Lung (tissue), 12 donors: ENCODE data around the gene PEX14. TPM values are rescaled to one million over a fixed set of nuclear protein-coding genes. Genes with fewer than 3 reads are reported as not detected.

Source experiments
- ATAC-seq: fragments of 200-7000 bp; cut with Tn5 transposase; one replicate; pipeline ENCODE4 v1.9.1; 2020; ENCODE audit warnings: moderate number of reproducible peaks; ENCODE audit not compliant: insufficient read depth, low FRiP score
- DNase-seq, 3 donors: peaks; one replicate each; pipeline ENCODE4 v3.0.0-alpha.2; 2013 to 2017
- H3K27ac ChIP-seq, 2 donors: one replicate each; pipeline ENCODE4 v1.5.1; 2013; ENCODE audit warnings: mild to moderate bottlenecking in 2 of 2, moderate library complexity in 2 of 2, control low read depth in 1 of 2, inconsistent platforms in 1 of 2, low read depth in 1 of 2, low read length in 1 of 2
- H3K27me3 ChIP-seq, 3 donors: one replicate each; pipeline ENCODE4 v1.5.1; 2013; ENCODE audit warnings: low read length in 2 of 3; ENCODE audit not compliant: control insufficient read depth in 3 of 3, insufficient read depth in 3 of 3
- H3K36me3 ChIP-seq, 4 donors: one replicate each; pipeline ENCODE4 v1.5.1; 2013; ENCODE audit warnings: low read length in 4 of 4, mild to moderate bottlenecking in 1 of 4, moderate library complexity in 1 of 4; ENCODE audit not compliant: control insufficient read depth in 4 of 4, insufficient read depth in 4 of 4
- H3K4me1 ChIP-seq, 5 donors: one replicate each; pipeline ENCODE4 v1.5.1; 2013; ENCODE audit warnings: low read length in 5 of 5, mild to moderate bottlenecking in 2 of 5, moderate library complexity in 1 of 5; ENCODE audit not compliant: control insufficient read depth in 5 of 5, insufficient read depth in 5 of 5
- H3K4me3 ChIP-seq: one replicate; pipeline ENCODE4 v1.5.1; 2013; ENCODE audit warnings: mild to moderate bottlenecking, control low read depth, moderate library complexity
- H3K9ac ChIP-seq, 2 donors: one replicate each; pipeline ENCODE4 v1.5.1; 2013; ENCODE audit warnings: low read length in 2 of 2, control low read depth in 1 of 2; ENCODE audit not compliant: insufficient read depth in 1 of 2
- H3K9me3 ChIP-seq, 4 donors: one replicate each; pipeline ENCODE4 v1.5.1; 2013; ENCODE audit warnings: low read length in 3 of 4, mild to moderate bottlenecking in 1 of 4, moderate library complexity in 1 of 4; ENCODE audit not compliant: control insufficient read depth in 4 of 4, insufficient read depth in 3 of 4
- CTCF ChIP-seq: IDR thresholded peaks from 2 replicates; pipeline ENCODE4 v1.5.1; 2012; ENCODE audit warnings: mild to moderate bottlenecking; ENCODE audit errors: control extremely low read depth, extremely low read depth
- WGBS, 2 donors: extraction: QIAGEN DNeasy Blood & Tissue Kit; methylation state at CpG; one replicate each; pipeline ENCODE4 v1.1.7; 2013; 5-methylcytosine and 5-hydroxymethylcytosine counted together
- polyA plus RNA-seq, 2 donors: library from polyadenylated mRNA; stranded (reverse); fragments of 200-250 nt; gene quantifications; one replicate each; pipeline ENCODE4 v1.2.1, GENCODE V29; 2013
- total RNA-seq, 2 donors: library from RNA; depleted of rRNA in 1 of 2; stranded (reverse); fragments of >200 nt in 1 of 2; gene quantifications; one replicate each; pipeline ENCODE4 v1.2.1, GENCODE V29; 2014 to 2021
- donor health status: control.
- donor health status: control.
- donor health status: Bipolar disorder and iron deficiency.
- donor health status: healthy.
- donor health status: DM: yes; HTN: yes; CAD: no.

Gene PEX14
- total and polyA plus RNA-seq, 4 donors = 18.1 to 29.2 (median 20.8) TPM

- no peak for DNase-seq
- no peak overlapping the region for H3K27ac ChIP-seq
Measured at GRCh38 chr1:10459184-10459583, 15.6 kb upstream of the PEX14 start.

DNA sequence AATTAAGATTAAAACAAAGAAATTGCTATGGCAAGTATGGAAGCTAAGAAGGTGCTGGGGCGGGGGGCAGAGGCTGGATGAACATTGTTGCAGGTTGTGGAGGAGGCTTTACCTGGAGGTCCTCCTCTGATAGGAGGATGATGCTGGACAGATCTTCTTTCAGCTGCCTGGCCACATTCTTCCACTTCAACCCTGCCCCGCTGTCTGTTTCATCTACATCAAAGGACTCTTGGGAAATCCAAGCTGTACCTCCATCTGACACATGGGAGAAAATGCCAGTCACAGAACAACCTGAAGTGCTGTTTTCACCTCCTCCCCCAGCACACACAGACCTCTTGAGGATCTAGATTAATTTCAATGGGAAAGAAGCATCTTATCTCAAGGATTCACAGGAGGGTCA, 7.7 kb upstream of the PEX14 start:
- 96 to 100% methylated on average over 2 of the region's 2 CpGs for WGBS, 2 donors
- Histone ChIP-seq H3K4me1 (peaks cover 0 to 9% (median 0%) of the 10 kb centered on the region in 5 donors), H3K4me3 (no peak overlapping the region), H3K9me3 (no peaks in the 10 kb centered on the region), H3K27me3 (no peaks in the 10 kb centered on the region), H3K36me3 (peaks cover 13 to 31% (median 19%) of the 10 kb centered on the region in 4 donors), H3K9ac (no peak overlapping the region), H3K27ac (no peak overlapping the region)
- no peak for TF ChIP-seq CTCF
- ATAC-seq (no peak), DNase-seq (no peak)

More at GRCh38 chr1:10459184-10459583, 15.6 kb upstream of the PEX14 start:
- peaks cover 0 to 20% (median 7%) of the 10 kb centered on the region in 4 donors for H3K36me3 ChIP-seq
- ATAC-seq = no peak
- H3K4me1 ChIP-seq = peaks cover 0 to 5% (median 0%) of the 10 kb centered on the region in 5 donors
- H3K9me3 ChIP-seq = no peaks in the 10 kb centered on the region
- H3K27me3 ChIP-seq = no peaks in the 10 kb centered on the region
- no peak overlapping the region for H3K4me3 ChIP-seq
- 38 to 45% methylated on average over 3 of the region's 3 CpGs for WGBS, 2 donors
- no peak for TF ChIP-seq CTCF
- H3K9ac ChIP-seq = no peak overlapping the region

DNA sequence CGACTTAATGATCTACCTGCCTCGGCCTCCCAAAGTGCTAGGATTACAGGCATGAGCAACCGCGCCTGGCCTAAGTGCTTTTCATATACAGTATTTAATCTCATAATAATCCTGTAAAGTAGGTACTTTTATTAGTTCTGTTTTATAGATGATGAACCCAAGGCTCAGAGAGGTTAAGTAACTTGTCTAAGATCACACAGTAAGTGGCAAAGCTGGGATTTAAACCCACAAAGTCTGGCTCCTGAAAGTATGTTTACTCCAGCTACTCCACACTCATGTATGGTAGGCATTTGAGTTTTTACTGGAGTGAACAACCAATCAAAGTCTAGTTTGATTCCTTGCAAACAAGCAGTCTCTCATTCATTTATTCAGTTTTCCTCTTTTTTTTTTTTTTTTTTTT, 4.7 kb upstream of the PEX14 start:
- WGBS, 2 donors = 95 to 97% methylated on average over 4 of the region's 4 CpGs
- Histone ChIP-seq H3K9ac (no peak overlapping the region), H3K27me3 (no peaks in the 10 kb centered on the region), H3K4me1 (peaks cover 0 to 9% (median 2%) of the 10 kb centered on the region in 5 donors), H3K36me3 (peaks cover 8 to 18% (median 14%) of the 10 kb centered on the region in 4 donors), H3K4me3 (no peak overlapping the region), H3K27ac (no peak overlapping the region), H3K9me3 (no peaks in the 10 kb centered on the region)
- TF ChIP-seq CTCF = no peak
- no peak for DNase-seq
- no peak for ATAC-seq
